ENCODE results near the gene MVK.

The MVK gene

GRCh38 chr12:109538191-109538863 lies 35.3 kb upstream of the MVK start:
- Histone ChIP-seq H4K20me1 (ENCODE audit: low read depth, low read length) (no peaks in the 10 kb centered on the region), H3K9ac (ENCODE audit: low read length) (no peak overlapping the region), H3K4me3 (ENCODE audit: insufficient read depth, low read length, poor library complexity, severe bottlenecking) (no peak overlapping the region), H3K79me2 (ENCODE audit: insufficient read depth, low read length) (no peaks in the 10 kb centered on the region), H3K27me3 (ENCODE audit: low read length) (no peaks in the 10 kb centered on the region), H2AFZ (ENCODE audit: low read depth, low read length, severe bottlenecking) (no peak overlapping the region), H3K36me3 (ENCODE audit: low read length) (no peaks in the 10 kb centered on the region), H3F3A (ENCODE audit: insufficient read depth) (no peaks in the 10 kb centered on the region), H3K9me2 (replicated peaks; ENCODE audit: insufficient read depth, low read length) (no peaks in the 10 kb centered on the region), H3K4me2 (ENCODE audit: low read depth, low read length, poor library complexity, severe bottlenecking) (no peak overlapping the region), H3K9me3 (ENCODE audit: insufficient read depth, low read length) (no peaks in the 10 kb centered on the region), H3K27ac (ENCODE audit: low read depth, low read length) (no peak overlapping the region)
- no peak for TF ChIP-seq EZH2phosphoT487 (conservative IDR thresholded peaks at IDR 0.05; ENCODE audit: low read length)
- TF ChIP-seq, protein P1, sequence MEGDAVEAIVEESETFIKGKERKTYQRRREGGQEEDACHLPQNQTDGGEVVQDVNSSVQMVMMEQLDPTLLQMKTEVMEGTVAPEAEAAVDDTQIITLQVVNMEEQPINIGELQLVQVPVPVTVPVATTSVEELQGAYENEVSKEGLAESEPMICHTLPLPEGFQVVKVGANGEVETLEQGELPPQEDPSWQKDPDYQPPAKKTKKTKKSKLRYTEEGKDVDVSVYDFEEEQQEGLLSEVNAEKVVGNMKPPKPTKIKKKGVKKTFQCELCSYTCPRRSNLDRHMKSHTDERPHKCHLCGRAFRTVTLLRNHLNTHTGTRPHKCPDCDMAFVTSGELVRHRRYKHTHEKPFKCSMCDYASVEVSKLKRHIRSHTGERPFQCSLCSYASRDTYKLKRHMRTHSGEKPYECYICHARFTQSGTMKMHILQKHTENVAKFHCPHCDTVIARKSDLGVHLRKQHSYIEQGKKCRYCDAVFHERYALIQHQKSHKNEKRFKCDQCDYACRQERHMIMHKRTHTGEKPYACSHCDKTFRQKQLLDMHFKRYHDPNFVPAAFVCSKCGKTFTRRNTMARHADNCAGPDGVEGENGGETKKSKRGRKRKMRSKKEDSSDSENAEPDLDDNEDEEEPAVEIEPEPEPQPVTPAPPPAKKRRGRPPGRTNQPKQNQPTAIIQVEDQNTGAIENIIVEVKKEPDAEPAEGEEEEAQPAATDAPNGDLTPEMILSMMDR (IDR thresholded peaks at IDR 0.05; ENCODE audit: insufficient read depth, low read length, poor library complexity, severe bottlenecking), result no peak

DNA sequence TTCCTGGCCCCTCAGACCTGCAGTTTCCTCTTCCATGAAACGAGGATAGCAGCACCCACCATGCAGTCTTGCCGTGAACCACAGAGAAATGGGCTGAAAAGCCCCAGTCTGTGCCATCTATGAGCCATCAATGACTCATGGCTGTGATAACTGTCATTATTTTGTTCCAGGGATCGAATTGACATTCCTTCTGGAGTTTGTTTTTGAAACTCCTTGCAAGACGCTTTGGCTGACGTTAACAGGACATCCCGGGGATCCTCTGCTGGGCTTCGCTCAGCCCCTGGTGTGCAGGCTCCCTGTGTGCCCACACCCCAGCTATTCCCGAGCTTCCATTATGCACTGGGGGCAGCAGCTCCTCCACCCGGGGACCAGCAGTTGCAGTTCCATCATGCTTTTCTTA lies 34.1 kb upstream of the MVK start:
- H3K27ac ChIP-seq (ENCODE audit: low read depth, low read length), result no peak overlapping the region
- no peaks in the 10 kb centered on the region for H3K9me2 ChIP-seq (replicated peaks; ENCODE audit: insufficient read depth, low read length)
- no peaks in the 10 kb centered on the region for H4K20me1 ChIP-seq (ENCODE audit: low read depth, low read length)
- TF ChIP-seq, protein P1 (IDR thresholded peaks at IDR 0.05; ENCODE audit: insufficient read depth, low read length, poor library complexity, severe bottlenecking), result no peak
- TF ChIP-seq EZH2phosphoT487 (conservative IDR thresholded peaks at IDR 0.05; ENCODE audit: low read length), result no peak
- H3K4me2 ChIP-seq (ENCODE audit: low read depth, low read length, poor library complexity, severe bottlenecking), result no peak overlapping the region
- no peaks in the 10 kb centered on the region for H3K9me3 ChIP-seq (ENCODE audit: insufficient read depth, low read length)
- H3F3A ChIP-seq (ENCODE audit: insufficient read depth), result no peaks in the 10 kb centered on the region
- H3K36me3 ChIP-seq (ENCODE audit: low read length), result no peaks in the 10 kb centered on the region
- no peaks in the 10 kb centered on the region for H3K27me3 ChIP-seq (ENCODE audit: low read length)
- no peak overlapping the region for H3K4me3 ChIP-seq (ENCODE audit: insufficient read depth, low read length, poor library complexity, severe bottlenecking)
- H3K9ac ChIP-seq (ENCODE audit: low read length), result no peak overlapping the region
- H2AFZ ChIP-seq (ENCODE audit: low read depth, low read length, severe bottlenecking), result no peak overlapping the region
- no peaks in the 10 kb centered on the region for H3K79me2 ChIP-seq (ENCODE audit: insufficient read depth, low read length)

DNA sequence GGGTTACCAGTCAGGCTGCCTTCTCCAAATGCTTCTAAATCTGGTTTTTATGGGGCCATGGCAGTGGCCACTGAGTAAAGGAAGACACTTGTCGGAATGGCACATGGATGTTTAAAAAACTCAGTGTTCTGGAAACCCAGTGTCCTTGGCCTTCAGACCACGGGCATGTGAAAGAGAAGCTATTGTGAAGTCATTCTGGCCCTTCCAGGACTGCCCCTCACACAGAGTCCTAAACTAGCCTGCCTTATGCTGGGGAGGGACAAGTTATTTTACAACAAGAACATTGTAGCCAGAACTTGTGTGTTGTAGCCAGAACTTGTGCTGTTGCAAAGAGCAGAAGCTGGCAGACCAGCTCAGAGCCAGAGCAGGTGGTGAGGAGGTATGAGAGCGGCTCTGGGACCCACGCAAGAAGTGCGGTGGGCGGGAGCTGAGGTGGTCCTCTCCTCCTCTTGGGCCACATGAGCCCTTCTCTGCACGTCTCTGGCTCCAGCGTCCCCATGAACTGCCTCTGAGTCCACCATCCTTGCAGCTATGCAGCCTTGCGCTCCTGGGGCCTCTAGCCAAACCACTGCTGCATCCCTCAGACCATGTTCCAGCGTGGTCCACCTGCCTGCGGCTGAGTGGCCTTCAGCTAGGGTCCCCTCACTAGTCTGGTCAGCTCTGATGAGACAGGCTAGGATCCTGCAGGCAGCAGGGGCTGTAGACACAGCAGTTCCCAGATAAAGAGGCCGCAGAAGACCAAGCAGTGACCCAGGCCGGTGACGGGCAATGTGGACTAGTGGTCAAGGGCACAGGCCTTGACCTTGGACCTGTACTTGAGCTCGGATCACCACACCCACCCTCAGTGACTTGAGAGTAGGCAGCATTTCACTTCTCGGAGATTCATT lies 32.8 kb upstream of the MVK start:
- Histone ChIP-seq H3K9me3 (ENCODE audit: insufficient read depth, low read length) (no peaks in the 10 kb centered on the region), H3K4me3 (ENCODE audit: insufficient read depth, low read length, poor library complexity, severe bottlenecking) (no peak overlapping the region), H2AFZ (ENCODE audit: low read depth, low read length, severe bottlenecking) (no peak overlapping the region), H3K4me2 (ENCODE audit: low read depth, low read length, poor library complexity, severe bottlenecking) (no peak overlapping the region), H3K36me3 (ENCODE audit: low read length) (no peaks in the 10 kb centered on the region), H3F3A (ENCODE audit: insufficient read depth) (no peaks in the 10 kb centered on the region), H3K27me3 (ENCODE audit: low read length) (no peaks in the 10 kb centered on the region), H3K9ac (ENCODE audit: low read length) (no peak overlapping the region), H3K79me2 (ENCODE audit: insufficient read depth, low read length) (no peaks in the 10 kb centered on the region), H3K27ac (ENCODE audit: low read depth, low read length) (no peak overlapping the region), H3K9me2 (replicated peaks; ENCODE audit: insufficient read depth, low read length) (no peaks in the 10 kb centered on the region), H4K20me1 (ENCODE audit: low read depth, low read length) (no peaks in the 10 kb centered on the region)
- TF ChIP-seq, protein P1 (IDR thresholded peaks at IDR 0.05; ENCODE audit: insufficient read depth, low read length, poor library complexity, severe bottlenecking), result no peak
- no peak for TF ChIP-seq EZH2phosphoT487 (conservative IDR thresholded peaks at IDR 0.05; ENCODE audit: low read length)
